Measurements from ENCODE around the gene FAM13C.

DNA sequence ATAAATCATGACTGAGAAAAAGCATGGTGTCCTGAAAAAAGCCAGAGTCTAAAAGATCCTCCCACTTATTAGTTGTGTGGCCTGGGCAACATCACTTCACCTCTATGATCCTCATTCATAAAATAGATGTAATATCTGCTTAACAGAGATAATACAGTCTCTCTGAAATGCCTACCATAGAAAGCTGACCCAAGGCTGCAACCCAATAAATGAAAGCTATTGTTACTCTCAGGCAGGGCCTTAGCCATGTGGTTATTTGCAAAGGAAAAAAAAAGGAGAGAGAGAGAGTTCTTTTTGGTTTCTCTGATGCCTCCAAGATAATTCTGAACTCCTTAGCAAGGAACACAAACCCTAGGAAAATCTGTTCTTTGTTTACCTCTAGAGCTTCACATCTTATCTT is 7.9 kb downstream of the FAM13C start:
- TF ChIP-seq RAD21 (CRISPR knock-in tag; IDR thresholded peaks at IDR 0.05): no peak
- no peak for TF ChIP-seq ZMYM4 (CRISPR knock-in tag; IDR thresholded peaks at IDR 0.05)
- no peak for TF ChIP-seq MXI1 (IDR thresholded peaks at IDR 0.05; ENCODE audit: borderline replicate concordance, low read depth, low read length)
- TF ChIP-seq, protein P1, sequence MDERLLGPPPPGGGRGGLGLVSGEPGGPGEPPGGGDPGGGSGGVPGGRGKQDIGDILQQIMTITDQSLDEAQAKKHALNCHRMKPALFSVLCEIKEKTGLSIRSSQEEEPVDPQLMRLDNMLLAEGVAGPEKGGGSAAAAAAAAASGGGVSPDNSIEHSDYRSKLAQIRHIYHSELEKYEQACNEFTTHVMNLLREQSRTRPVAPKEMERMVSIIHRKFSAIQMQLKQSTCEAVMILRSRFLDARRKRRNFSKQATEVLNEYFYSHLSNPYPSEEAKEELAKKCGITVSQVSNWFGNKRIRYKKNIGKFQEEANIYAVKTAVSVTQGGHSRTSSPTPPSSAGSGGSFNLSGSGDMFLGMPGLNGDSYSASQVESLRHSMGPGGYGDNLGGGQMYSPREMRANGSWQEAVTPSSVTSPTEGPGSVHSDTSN (CRISPR knock-in tag; IDR thresholded peaks at IDR 0.05): no peak
- no peak for TF ChIP-seq STAT6 (CRISPR knock-in tag; IDR thresholded peaks at IDR 0.05; ENCODE audit: borderline replicate concordance)
- TF ChIP-seq ARID3A (IDR thresholded peaks at IDR 0.05; ENCODE audit: low read depth, low read length): no peak
- TF ChIP-seq, protein P2, sequence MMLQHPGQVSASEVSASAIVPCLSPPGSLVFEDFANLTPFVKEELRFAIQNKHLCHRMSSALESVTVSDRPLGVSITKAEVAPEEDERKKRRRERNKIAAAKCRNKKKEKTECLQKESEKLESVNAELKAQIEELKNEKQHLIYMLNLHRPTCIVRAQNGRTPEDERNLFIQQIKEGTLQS (CRISPR knock-in tag; IDR thresholded peaks at IDR 0.05): no peak
- TF ChIP-seq ZC3H4 (CRISPR knock-in tag; IDR thresholded peaks at IDR 0.05; ENCODE audit: borderline replicate concordance): no peak

Measured in HepG2 (cell line).